ENCODE measurements around the gene CAMKK1. TPM values are rescaled to one million over a fixed set of nuclear protein-coding genes. Genes with fewer than 3 reads are reported as not detected.

Gene CAMKK1
- total and polyA plus RNA-seq, 2 of the 4 experiments (the other 2 are of a cell fraction): 4.1 to 8.2 TPM

DNA sequence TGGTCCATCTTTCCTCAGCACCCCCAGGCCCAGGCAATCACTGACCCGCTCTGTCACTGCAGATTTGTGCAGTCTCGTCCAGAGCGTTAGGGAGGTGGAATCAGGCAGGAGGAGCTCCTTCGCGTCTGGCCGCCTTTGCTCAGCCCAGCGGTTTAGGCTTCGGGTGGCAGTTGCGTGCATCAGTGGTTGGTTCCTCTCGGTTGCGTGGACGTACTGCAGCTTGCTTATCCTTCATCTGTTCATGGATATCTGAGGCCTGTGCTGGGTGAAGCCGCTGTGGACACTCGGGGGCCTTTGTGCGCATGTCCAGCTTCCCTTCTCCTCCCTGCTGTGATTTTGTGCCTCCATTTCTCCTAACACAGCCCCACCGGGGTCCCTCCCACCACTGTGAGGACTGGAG is 28.2 kb upstream of the CAMKK1 start:
- no peak overlapping the region for H3K9ac ChIP-seq (ENCODE audit: low read depth, low read length)
- no peaks in the 10 kb centered on the region for H3K36me3 ChIP-seq (ENCODE audit: control insufficient read depth, insufficient read depth, low read length)
- H4K20me1 ChIP-seq (ENCODE audit: insufficient read depth, low read length): no peaks in the 10 kb centered on the region
- H3K27me3 ChIP-seq (ENCODE audit: control insufficient read depth, insufficient read depth, low read length): peaks cover 4% of the 10 kb centered on the region; the same call in 1 of the 2 replicates
- no peak overlapping the region for H4K5ac ChIP-seq (ENCODE audit: low read depth, low read length)
- H3K56ac ChIP-seq (ENCODE audit: extremely low read depth, insufficient read depth, low read length): no peak overlapping the region
- no peak overlapping the region for H4K8ac ChIP-seq (ENCODE audit: low read depth in 2 of 2, low read length in 2 of 2)
- H3K23ac ChIP-seq (ENCODE audit: low read depth, low read length): no peak overlapping the region
- peaks cover 8% of the 10 kb centered on the region; the same call in 1 of the 2 replicates for H3K4me1 ChIP-seq (ENCODE audit: control insufficient read depth, insufficient read depth, low read length)
- no peak overlapping the region for H2BK20ac ChIP-seq (ENCODE audit: low read depth, low read length)
- no peaks in the 10 kb centered on the region for H3K9me1 ChIP-seq (ENCODE audit: insufficient read depth, low read length)
- ChIA-PET CTCF (no interaction called here), POLR2A (ENCODE audit: unreplicated experiment) (no interaction called here)
- ATAC-seq (ENCODE audit: low read depth) (no peak), DNase-seq (no peak)
- H3K4me2 ChIP-seq (ENCODE audit: low read depth, low read length): no peak overlapping the region
- H2BK15ac ChIP-seq (ENCODE audit: low read depth, low read length): no peak overlapping the region
- no peak overlapping the region for H2BK120ac ChIP-seq (ENCODE audit: low read depth, low read length)
- dilution Hi-C loops (cut with HindIII; ENCODE audit: low sequenced_read_pairs, unreplicated experiment) (no loop called here), in situ Hi-C loops (cut with MboI; ENCODE audit: low sequenced_read_pairs) (no loop called here), intact Hi-C loops (cut with micrococcal nuclease) (no loop called here)
- no peak overlapping the region for H3K4me3 ChIP-seq (ENCODE audit: insufficient read depth, low read depth, low read length)
- no peaks in the 10 kb centered on the region for H3K79me1 ChIP-seq (ENCODE audit: low read depth in 1 of 2, low read length in 2 of 2)
- H3K14ac ChIP-seq (replicated peaks; ENCODE audit: low read depth, low read length): no peak overlapping the region
- WGBS, 2 experiments (ENCODE audit: extremely low coverage in 2 of 2, insufficient read length in 1 of 2): 80% methylated on average over 2 of the region's 16 CpGs; no CpG with 5 or more reads in 1 of the 2 experiments
- H2AFZ ChIP-seq (replicated peaks; ENCODE audit: low read length, poor library complexity): no peak overlapping the region
- no peak overlapping the region; the same call in 1 of the 2 replicates for H2AK5ac ChIP-seq (ENCODE audit: low read depth, low read length)
- no peak overlapping the region for H3K4ac ChIP-seq (ENCODE audit: low read depth, low read length)
- no peak overlapping the region for H3K27ac ChIP-seq (ENCODE audit: insufficient read depth, low read length)
- BruUV-seq (replicated peaks): no TSS peak
- TF ChIP-seq CEBPB (IDR thresholded peaks at IDR 0.05; ENCODE audit: low read depth, low read length) (no peak), BHLHE40 (IDR thresholded peaks at IDR 0.05; ENCODE audit: low read depth, low read length) (no peak), RCOR1 (IDR thresholded peaks at IDR 0.05; ENCODE audit: insufficient replicate concordance, low read length) (no peak), RAD21 (IDR thresholded peaks at IDR 0.05; ENCODE audit: low read length) (no peak), POLR2A (IDR thresholded peaks at IDR 0.05; ENCODE audit: low read depth, low read length) (no peak), CHD1 (IDR thresholded peaks at IDR 0.05; ENCODE audit: low read depth, low read length) (no peak), MXI1 (IDR thresholded peaks at IDR 0.05; ENCODE audit: borderline replicate concordance, low read depth, low read length) (no peak), RFX5 (IDR thresholded peaks at IDR 0.05; ENCODE audit: low read depth, low read length) (no peak), MAFK (IDR thresholded peaks at IDR 0.05; ENCODE audit: low read depth, low read length) (no peak), MAZ (IDR thresholded peaks at IDR 0.05; ENCODE audit: borderline replicate concordance, low read depth, low read length) (no peak), NFE2L2 (IDR thresholded peaks at IDR 0.05; ENCODE audit: low read depth, low read length) (no peak)
- TF ChIP-seq, protein P1, sequence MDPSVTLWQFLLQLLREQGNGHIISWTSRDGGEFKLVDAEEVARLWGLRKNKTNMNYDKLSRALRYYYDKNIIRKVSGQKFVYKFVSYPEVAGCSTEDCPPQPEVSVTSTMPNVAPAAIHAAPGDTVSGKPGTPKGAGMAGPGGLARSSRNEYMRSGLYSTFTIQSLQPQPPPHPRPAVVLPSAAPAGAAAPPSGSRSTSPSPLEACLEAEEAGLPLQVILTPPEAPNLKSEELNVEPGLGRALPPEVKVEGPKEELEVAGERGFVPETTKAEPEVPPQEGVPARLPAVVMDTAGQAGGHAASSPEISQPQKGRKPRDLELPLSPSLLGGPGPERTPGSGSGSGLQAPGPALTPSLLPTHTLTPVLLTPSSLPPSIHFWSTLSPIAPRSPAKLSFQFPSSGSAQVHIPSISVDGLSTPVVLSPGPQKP (IDR thresholded peaks at IDR 0.05; ENCODE audit: borderline replicate concordance, low read depth, low read length): no peak
- TF ChIP-seq, protein P2, sequence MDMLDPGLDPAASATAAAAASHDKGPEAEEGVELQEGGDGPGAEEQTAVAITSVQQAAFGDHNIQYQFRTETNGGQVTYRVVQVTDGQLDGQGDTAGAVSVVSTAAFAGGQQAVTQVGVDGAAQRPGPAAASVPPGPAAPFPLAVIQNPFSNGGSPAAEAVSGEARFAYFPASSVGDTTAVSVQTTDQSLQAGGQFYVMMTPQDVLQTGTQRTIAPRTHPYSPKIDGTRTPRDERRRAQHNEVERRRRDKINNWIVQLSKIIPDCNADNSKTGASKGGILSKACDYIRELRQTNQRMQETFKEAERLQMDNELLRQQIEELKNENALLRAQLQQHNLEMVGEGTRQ (IDR thresholded peaks at IDR 0.05; ENCODE audit: low read depth, low read length): no peak
- TF ChIP-seq, protein P3, sequence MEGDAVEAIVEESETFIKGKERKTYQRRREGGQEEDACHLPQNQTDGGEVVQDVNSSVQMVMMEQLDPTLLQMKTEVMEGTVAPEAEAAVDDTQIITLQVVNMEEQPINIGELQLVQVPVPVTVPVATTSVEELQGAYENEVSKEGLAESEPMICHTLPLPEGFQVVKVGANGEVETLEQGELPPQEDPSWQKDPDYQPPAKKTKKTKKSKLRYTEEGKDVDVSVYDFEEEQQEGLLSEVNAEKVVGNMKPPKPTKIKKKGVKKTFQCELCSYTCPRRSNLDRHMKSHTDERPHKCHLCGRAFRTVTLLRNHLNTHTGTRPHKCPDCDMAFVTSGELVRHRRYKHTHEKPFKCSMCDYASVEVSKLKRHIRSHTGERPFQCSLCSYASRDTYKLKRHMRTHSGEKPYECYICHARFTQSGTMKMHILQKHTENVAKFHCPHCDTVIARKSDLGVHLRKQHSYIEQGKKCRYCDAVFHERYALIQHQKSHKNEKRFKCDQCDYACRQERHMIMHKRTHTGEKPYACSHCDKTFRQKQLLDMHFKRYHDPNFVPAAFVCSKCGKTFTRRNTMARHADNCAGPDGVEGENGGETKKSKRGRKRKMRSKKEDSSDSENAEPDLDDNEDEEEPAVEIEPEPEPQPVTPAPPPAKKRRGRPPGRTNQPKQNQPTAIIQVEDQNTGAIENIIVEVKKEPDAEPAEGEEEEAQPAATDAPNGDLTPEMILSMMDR (conservative IDR thresholded peaks at IDR 0.05; ENCODE audit: low read depth, low read length): no peak
- no peak overlapping the region for H3K18ac ChIP-seq (ENCODE audit: low read depth, low read length)
- H2AK9ac ChIP-seq (replicated peaks; ENCODE audit: low read depth, low read length, poor library complexity): no peak overlapping the region
- H2BK5ac ChIP-seq (ENCODE audit: low read depth, low read length, poor library complexity, severe bottlenecking): no peak overlapping the region
- no peaks in the 10 kb centered on the region for H3K9me3 ChIP-seq (ENCODE audit: control insufficient read depth, insufficient read depth, low read length)
- no peak overlapping the region for H4K91ac ChIP-seq (ENCODE audit: insufficient read depth, low read depth, low read length)
